Coronary artery (tissue), 2 donors: ENCODE measurements around the gene EXOSC2.
A peak's percentile ranks its signal among the peaks of the same experiment; 100 is the strongest.

ENCODE experiments used
- DNase-seq: peaks from one replicate; pipeline ENCODE4 v3.0.0-alpha.2; 2017; ENCODE audit warnings: low spot score
- H3K27ac ChIP-seq, 2 donors: fragments of 200-600 bp; sonication (generic); one replicate each; pipeline ENCODE4 v1.5.1; 2016 to 2019
- H3K4me3 ChIP-seq: fragments of 200-600 bp; sonication (generic); 2 replicates; pipeline ENCODE4 v1.5.1; 2016; ENCODE audit warnings: mild to moderate bottlenecking, moderate library complexity
- TF ChIP-seq, protein P1 (sequence below): fragments of 200-600 bp; sonication (generic); IDR thresholded peaks from one replicate; pipeline ENCODE4 v1.5.1; 2019; ENCODE audit warnings: antibody characterized with exemption

The EXOSC2 gene

GRCh38 chr9:130663258-130663976 lies 30.2 kb upstream of the EXOSC2 start:
- H3K27ac ChIP-seq = no peak overlapping the region
- H3K4me3 ChIP-seq = peak overlapping the region; percentile 34
- TF ChIP-seq, protein P1, sequence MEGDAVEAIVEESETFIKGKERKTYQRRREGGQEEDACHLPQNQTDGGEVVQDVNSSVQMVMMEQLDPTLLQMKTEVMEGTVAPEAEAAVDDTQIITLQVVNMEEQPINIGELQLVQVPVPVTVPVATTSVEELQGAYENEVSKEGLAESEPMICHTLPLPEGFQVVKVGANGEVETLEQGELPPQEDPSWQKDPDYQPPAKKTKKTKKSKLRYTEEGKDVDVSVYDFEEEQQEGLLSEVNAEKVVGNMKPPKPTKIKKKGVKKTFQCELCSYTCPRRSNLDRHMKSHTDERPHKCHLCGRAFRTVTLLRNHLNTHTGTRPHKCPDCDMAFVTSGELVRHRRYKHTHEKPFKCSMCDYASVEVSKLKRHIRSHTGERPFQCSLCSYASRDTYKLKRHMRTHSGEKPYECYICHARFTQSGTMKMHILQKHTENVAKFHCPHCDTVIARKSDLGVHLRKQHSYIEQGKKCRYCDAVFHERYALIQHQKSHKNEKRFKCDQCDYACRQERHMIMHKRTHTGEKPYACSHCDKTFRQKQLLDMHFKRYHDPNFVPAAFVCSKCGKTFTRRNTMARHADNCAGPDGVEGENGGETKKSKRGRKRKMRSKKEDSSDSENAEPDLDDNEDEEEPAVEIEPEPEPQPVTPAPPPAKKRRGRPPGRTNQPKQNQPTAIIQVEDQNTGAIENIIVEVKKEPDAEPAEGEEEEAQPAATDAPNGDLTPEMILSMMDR = no peak
- no peak for DNase-seq

GRCh38 chr9:130663977-130664250 lies 29.7 kb upstream of the EXOSC2 start:
- Histone ChIP-seq H3K4me3 (peak overlapping the region; percentile 34), H3K27ac (no peak overlapping the region)
- TF ChIP-seq, protein P1 = no peak
- DNase-seq = no peak

DNA sequence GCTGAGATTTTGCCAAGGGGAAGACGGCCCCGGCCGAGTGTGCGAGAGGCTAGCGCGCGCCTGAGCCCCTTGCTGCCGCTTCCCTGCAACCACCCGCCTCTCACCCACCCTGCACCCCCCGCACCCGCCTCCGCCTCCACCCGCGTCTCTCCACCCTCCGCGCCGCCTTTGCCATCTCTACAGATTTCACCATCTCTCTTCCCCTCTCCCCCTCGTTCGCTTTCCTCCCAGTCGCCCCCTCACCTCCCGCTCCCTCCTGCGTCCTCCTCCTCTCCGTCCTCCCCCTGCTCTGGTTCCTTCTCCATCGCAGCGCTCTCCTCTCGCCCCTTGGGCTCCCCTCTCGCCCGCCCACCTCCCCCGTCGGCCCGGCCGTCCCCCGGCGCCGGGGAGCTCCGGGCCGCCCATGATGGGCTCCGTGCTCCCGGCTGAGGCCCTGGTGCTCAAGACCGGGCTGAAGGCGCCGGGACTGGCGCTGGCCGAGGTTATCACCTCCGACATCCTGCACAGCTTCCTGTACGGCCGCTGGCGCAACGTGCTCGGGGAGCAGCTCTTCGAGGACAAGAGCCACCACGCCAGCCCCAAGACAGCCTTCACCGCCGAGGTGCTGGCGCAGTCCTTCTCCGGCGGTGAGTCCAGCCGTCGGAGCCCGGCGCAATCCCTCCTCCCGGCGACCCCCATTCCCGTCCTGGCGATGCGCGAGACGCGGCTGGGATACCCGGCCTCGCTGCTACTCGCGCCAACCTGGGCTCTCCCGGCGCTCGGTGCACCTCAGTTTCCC lies 29.1 kb upstream of the EXOSC2 start, which contains the start of gene PRDM12:
Gene PRDM12, plus strand, starts transcription at position 344 of the 778 bp plus-strand sequence. Its CDS starts 60 bp downstream, at position 404.
- no peak within 1 kb of the TSS for H3K27ac ChIP-seq
- TF ChIP-seq, protein P1 = no peak
- peak within 1 kb of the TSS; percentile 34 for H3K4me3 ChIP-seq
- no peak for DNase-seq

DNA sequence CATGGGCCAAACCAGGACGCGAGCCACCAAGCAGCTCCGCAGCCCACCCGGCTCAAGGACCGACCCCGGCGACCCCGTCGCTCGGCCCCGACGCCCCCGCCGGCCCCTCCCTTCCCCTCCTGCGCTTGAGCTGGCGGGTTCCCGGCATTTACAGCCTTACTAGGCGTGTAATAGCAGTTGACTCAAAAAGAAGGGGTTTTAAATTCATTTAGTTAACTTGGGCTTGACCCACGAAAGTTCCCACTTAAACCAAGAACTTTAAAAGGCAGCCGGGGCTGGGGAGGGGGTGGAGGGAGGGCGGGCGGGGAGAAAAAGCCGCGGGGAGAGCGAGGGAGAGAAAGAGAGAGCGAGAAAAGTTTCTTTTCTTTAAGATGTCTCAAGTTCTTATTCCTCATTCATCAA lies 28.6 kb upstream of the EXOSC2 start:
- TF ChIP-seq, protein P1 = no peak
- H3K27ac ChIP-seq = no peak overlapping the region
- no peak for DNase-seq
- H3K4me3 ChIP-seq = peak overlapping the region; percentile 34

DNA sequence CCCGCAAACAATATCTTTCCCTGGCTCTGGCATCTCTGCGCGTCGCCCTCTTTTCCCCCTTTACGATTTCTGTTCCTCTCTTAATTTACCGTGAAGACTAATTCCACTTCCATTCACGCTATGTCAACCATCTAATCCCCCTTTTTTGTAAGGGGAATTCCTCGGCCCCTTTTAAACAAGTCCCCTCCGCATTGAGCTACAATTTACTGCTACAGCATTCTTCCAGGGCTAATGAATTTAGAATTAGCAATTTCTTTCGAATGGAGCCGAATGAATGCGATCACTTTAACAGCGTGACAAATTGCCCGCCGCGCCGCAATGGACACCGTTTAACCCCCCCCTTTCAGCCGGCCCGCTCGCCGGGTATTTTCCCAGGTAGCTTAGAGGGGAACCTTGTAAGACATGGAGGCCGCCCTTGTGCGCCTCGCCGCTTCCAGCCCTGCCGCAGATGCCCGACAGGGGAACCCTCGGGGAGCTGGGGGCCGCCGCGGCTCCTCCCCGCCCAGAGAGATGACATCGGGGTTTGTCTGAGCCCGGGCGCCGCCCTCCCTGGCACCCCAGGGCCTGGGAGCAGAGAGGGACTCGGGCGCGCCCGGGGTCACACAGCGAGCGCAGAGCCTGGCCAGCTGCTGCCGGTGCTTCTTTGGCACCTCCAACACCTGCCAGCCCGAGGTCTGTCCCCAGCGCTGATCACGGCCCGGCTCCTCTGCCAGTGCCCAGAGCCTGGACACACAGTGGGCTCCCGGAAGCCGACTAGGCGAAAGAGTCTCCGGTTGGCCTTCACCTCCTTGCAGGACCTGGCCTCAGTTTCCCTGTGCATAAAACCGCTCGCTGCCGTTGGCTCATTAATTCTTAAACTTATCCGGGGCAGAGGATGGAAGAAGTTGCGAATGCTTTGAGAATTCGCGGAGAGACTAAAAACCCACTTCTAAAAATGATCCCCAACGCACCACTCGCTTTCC lies 27.9 kb upstream of the EXOSC2 start:
- TF ChIP-seq, protein P1 = no peak
- peak overlapping the region; percentile 34 for H3K4me3 ChIP-seq
- DNase-seq = no peak
- no peak overlapping the region for H3K27ac ChIP-seq

DNA sequence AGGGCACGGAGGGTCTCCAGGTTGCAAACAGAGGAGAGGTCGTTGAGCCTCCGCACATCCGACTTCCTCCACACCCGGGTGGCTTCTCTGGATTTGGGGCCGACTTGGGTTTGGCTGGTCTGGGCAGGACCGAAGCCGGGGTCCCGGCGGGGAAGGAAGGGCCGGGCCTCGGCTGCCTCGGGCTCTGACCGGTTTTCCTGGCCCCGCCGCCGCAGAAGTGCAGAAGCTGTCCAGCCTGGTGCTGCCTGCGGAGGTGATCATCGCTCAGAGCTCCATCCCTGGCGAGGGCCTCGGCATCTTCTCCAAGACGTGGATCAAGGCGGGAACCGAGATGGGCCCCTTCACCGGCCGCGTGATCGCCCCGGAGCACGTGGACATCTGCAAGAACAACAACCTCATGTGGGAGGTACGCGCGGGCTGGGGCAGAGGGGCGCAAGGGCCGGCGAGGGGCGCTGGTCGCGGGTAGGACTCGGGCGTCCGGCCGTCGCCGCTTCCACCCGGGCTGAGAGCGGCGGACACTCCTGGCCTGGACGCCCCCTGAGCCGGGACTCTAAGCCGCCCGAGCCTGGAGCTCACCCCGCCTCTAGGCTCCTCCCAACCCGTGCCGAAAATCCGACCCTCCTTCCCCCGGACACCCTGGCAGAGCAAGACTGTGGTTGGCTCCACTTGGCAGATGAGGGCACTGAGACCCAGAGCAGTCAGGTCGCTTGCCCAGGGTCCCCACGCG lies 27.0 kb upstream of the EXOSC2 start:
- no peak for DNase-seq
- TF ChIP-seq, protein P1 = no peak
- H3K27ac ChIP-seq = no peak overlapping the region
- H3K4me3 ChIP-seq = no peak overlapping the region
